Testis (tissue), 2 donors: ENCODE results near the gene NPEPL1.

Experiments
- POLR2A ChIP-seq: fragments of 450-650 bp; IDR thresholded peaks from one replicate; pipeline ENCODE4 v1.6.1; 2017; ENCODE audit warnings: antibody characterized with exemption, mild to moderate bottlenecking, moderate library complexity
- TF ChIP-seq, protein P1 (sequence below), 3 experiments: fragments of 450-650 bp in 2 of 3; fragments of 200-600 bp in 1 of 3; sonication (generic) in 1 of 3; IDR thresholded peaks; one replicate each; pipeline ENCODE4 v1.5.1; 2016 to 2019; ENCODE audit warnings: antibody characterized with exemption in 3 of 3, mild to moderate bottlenecking in 2 of 3, moderate library complexity in 1 of 3

DNA sequence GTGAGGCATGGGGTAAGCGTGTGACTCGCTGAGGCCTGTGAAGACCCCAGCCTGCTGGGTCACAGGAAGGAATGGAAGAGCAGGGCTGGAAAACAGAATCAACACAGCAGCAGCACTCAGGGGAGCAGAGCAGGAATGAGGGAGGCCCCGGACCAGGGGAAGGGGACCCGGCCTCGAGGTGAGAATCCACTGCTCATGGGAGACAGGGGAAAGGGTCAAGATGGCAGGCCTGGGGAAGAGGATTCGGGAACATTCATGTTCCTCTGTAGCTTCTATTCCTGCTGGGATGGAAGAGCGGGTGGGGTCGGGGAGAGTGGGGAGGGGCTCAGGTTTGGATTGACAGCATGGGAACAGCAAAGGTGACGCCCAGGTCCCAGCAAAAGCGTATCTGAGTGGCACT is 59.4 kb downstream of the NPEPL1 start:
- TF ChIP-seq, protein P1, sequence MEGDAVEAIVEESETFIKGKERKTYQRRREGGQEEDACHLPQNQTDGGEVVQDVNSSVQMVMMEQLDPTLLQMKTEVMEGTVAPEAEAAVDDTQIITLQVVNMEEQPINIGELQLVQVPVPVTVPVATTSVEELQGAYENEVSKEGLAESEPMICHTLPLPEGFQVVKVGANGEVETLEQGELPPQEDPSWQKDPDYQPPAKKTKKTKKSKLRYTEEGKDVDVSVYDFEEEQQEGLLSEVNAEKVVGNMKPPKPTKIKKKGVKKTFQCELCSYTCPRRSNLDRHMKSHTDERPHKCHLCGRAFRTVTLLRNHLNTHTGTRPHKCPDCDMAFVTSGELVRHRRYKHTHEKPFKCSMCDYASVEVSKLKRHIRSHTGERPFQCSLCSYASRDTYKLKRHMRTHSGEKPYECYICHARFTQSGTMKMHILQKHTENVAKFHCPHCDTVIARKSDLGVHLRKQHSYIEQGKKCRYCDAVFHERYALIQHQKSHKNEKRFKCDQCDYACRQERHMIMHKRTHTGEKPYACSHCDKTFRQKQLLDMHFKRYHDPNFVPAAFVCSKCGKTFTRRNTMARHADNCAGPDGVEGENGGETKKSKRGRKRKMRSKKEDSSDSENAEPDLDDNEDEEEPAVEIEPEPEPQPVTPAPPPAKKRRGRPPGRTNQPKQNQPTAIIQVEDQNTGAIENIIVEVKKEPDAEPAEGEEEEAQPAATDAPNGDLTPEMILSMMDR (IDR thresholded peaks at IDR 0.05), result no peak
- TF ChIP-seq POLR2A, result no peak
